K562 (cell line): ENCODE data around the gene CNTROB. TPM values are rescaled to one million over a fixed set of nuclear protein-coding genes. Genes with fewer than 3 reads are reported as not detected.

Experiments used
- CBX2 ChIP-seq: fragments of 200-600 bp; sonication (generic); IDR thresholded peaks from one replicate; pipeline ENCODE4 v1.6.1; 2012; ENCODE audit warnings: mild to moderate bottlenecking, low read length, inconsistent platforms; ENCODE audit not compliant: insufficient read depth, poor library complexity, severe bottlenecking
- CCNT2 ChIP-seq: IDR thresholded peaks from 2 replicates; pipeline ENCODE4 v1.6.1; 2011; ENCODE audit warnings: borderline replicate concordance, low read depth, mild to moderate bottlenecking, moderate library complexity, mixed read lengths, low read length; ENCODE audit not compliant: insufficient read length; ENCODE audit errors: extremely low read depth
- CXXC5 ChIP-seq: fragments of 250-450 bp; sonication (Bioruptor Pico); IDR thresholded peaks from 2 replicates; pipeline ENCODE4 v1.8.0; 2022; ENCODE audit warnings: inconsistent platforms, mild to moderate bottlenecking, moderate library complexity
- DIDO1 ChIP-seq: fragments of 450-650 bp; IDR thresholded peaks from 2 replicates; pipeline ENCODE4 v1.6.1; 2016; ENCODE audit warnings: low read depth, missing biosample characterization, missing genetic modification characterization
- EP400 ChIP-seq: fragments of 450-650 bp; IDR thresholded peaks from 2 replicates; pipeline ENCODE4 v1.6.1; 2017; ENCODE audit warnings: antibody characterized with exemption, mild to moderate bottlenecking, moderate library complexity
- HDAC1 ChIP-seq, 2 experiments: fragments of 450-650 bp; IDR thresholded peaks; 2 replicates each; pipeline ENCODE4 v1.6.1; 2016 to 2017; ENCODE audit warnings: inconsistent platforms in 1 of 2, mild to moderate bottlenecking in 1 of 2, moderate library complexity in 1 of 2
- HMGN3 ChIP-seq: IDR thresholded peaks from 2 replicates; pipeline ENCODE4 v1.6.1; 2011; ENCODE audit warnings: borderline replicate concordance, low read depth, mild to moderate bottlenecking, mixed read lengths, low read length; ENCODE audit not compliant: insufficient read length; ENCODE audit errors: extremely low read depth
- HMGXB4 ChIP-seq: sonication (generic); formaldehyde crosslinking; IDR thresholded peaks from 2 replicates; pipeline ENCODE4 v1.8.1; 2023; ENCODE audit warnings: mild to moderate bottlenecking, missing genetic modification reagents
- HNRNPH1 ChIP-seq: fragments of 200-400 bp; formaldehyde crosslinking; optimal IDR thresholded peaks from 2 replicates; pipeline ENCODE3; 2017; ENCODE audit warnings: low read depth, mild to moderate bottlenecking, low read length, moderate library complexity
- MAX ChIP-seq: sonication (generic); formaldehyde crosslinking; IDR thresholded peaks from 2 replicates; pipeline ENCODE4 v1.9.0; 2022; ENCODE audit warnings: mild to moderate bottlenecking, missing genetic modification reagents
- MEF2A ChIP-seq: IDR thresholded peaks from 2 replicates; pipeline ENCODE4 v1.6.1; 2011; ENCODE audit warnings: low read depth, mild to moderate bottlenecking, low read length, moderate library complexity; ENCODE audit not compliant: control insufficient read depth
- MEIS2 ChIP-seq: fragments of 450-650 bp; IDR thresholded peaks from 2 replicates; pipeline ENCODE4 v1.6.1; 2014; ENCODE audit warnings: mild to moderate bottlenecking; ENCODE audit not compliant: partially characterized antibody
- MTF1 ChIP-seq: fragments of 250-450 bp; sonication (Bioruptor Pico); IDR thresholded peaks from 2 replicates; pipeline ENCODE4 v1.9.0; 2021; ENCODE audit warnings: moderate library complexity, mild to moderate bottlenecking, inconsistent platforms, borderline replicate concordance
- NFE2L1 ChIP-seq: fragments of 450-650 bp; IDR thresholded peaks from 2 replicates; pipeline ENCODE4 v1.6.1; 2016; ENCODE audit warnings: missing genetic modification characterization, low read depth, mild to moderate bottlenecking, missing compliant biosample characterization, moderate library complexity, borderline replicate concordance
- NFIC ChIP-seq: fragments of 450-650 bp; IDR thresholded peaks from 2 replicates; pipeline ENCODE4 v1.6.1; 2017; ENCODE audit warnings: mild to moderate bottlenecking, inconsistent platforms
- NFYB ChIP-seq: IDR thresholded peaks from 2 replicates; pipeline ENCODE4 v1.6.1; 2011; ENCODE audit warnings: mild to moderate bottlenecking, moderate library complexity; ENCODE audit not compliant: insufficient read length; ENCODE audit errors: extremely low read depth
- RAD21 ChIP-seq, 2 experiments: fragments of 250-450 bp in 1 of 2; fragments of 450-650 bp in 1 of 2; sonication (Bioruptor Pico) in 1 of 2; formaldehyde crosslinking in 1 of 2; IDR thresholded peaks in 1 of 2; conservative IDR thresholded peaks in 1 of 2; 2 replicates each; pipeline versions ENCODE4 v1.4.0 to v1.8.0; 2020 to 2022; ENCODE audit warnings: mild to moderate bottlenecking in 2 of 2, moderate library complexity in 1 of 2
- SAP30 ChIP-seq: fragments of 200-600 bp; sonication (generic); IDR thresholded peaks from 2 replicates; pipeline ENCODE4 v1.6.1; 2012; ENCODE audit warnings: borderline replicate concordance, low read depth, mild to moderate bottlenecking, moderate library complexity, low read length, control low read depth, inconsistent platforms; ENCODE audit not compliant: insufficient read depth, poor library complexity, severe bottlenecking
- STAT5A ChIP-seq: IDR thresholded peaks from 2 replicates; pipeline ENCODE4 v1.6.1; 2012; ENCODE audit warnings: low read length, inconsistent platforms, borderline replicate concordance
- SUPT5H ChIP-seq: fragments of 450-650 bp; IDR thresholded peaks from 2 replicates; pipeline ENCODE4 v1.6.1; 2016
- TFAP4 ChIP-seq: sonication (generic); formaldehyde crosslinking; IDR thresholded peaks from 2 replicates; pipeline ENCODE4 v1.8.0; 2022; ENCODE audit warnings: missing genetic modification reagents, mild to moderate bottlenecking, moderate library complexity, borderline replicate concordance
- USF2 ChIP-seq: sonication (generic); formaldehyde crosslinking; IDR thresholded peaks from 2 replicates; pipeline ENCODE4 v1.5.0; 2020; ENCODE audit warnings: missing genetic modification reagents
- ZNF133 ChIP-seq: fragments of 250-450 bp; sonication (Bioruptor Pico); IDR thresholded peaks from 2 replicates; pipeline ENCODE4 v1.4.0; 2020; ENCODE audit warnings: mild to moderate bottlenecking
- ZNF324 ChIP-seq: fragments of 250-450 bp; sonication (Bioruptor Pico); IDR thresholded peaks from 2 replicates; pipeline ENCODE4 v1.4.0; 2020; ENCODE audit warnings: mild to moderate bottlenecking
- ZNF717 ChIP-seq: fragments of 250-450 bp; sonication (Bioruptor Pico); IDR thresholded peaks from 2 replicates; pipeline ENCODE4 v1.5.0; 2021
- ZNF766 ChIP-seq: fragments of 200-800 bp; sonication (Bioruptor generic); conservative IDR thresholded peaks from 2 replicates; pipeline ENCODE4 v1.6.1; 2016; ENCODE audit warnings: missing genetic modification characterization, missing compliant biosample characterization
- polyA plus RNA-seq, 8 experiments: library from polyadenylated mRNA; depleted of rRNA in 4 of 8; stranded (reverse) in 5 of 8; unstranded in 3 of 8; fragments of >200 nt; fragmentation: Nextera tagmentation in 2 of 8; fragmentation: Illumina TruSeq in 1 of 8; extraction: Ambion mirVana in 2 of 8; extraction: Trizol in 1 of 8; gene quantifications; 2 replicates each; pipeline versions ENCODE4 v1.2.1 to v1.2.3, GENCODE V29; 2011 to 2014; ENCODE audit warnings: inconsistent platforms in 1 of 8, missing spikeins in 1 of 8
- total RNA-seq, 7 experiments: library from RNA; depleted of rRNA in 6 of 7; stranded (reverse); fragments of >200 nt in 6 of 7; fragmentation: Illumina TruSeq in 2 of 7; extraction: Trizol in 2 of 7; gene quantifications; 2 replicates each; pipeline versions ENCODE4 v1.2.1 to v1.2.3, GENCODE V29; 2011 to 2021; ENCODE audit warnings: low replicate concordance in 1 of 7

CNTROB gene
- total and polyA plus RNA-seq, 9 of the 15 experiments (the other 6 are each of a cell fraction or from before 2014, with no cell fraction given): 1.9 to 33.3 (median 23.0) TPM

- TF ChIP-seq HDAC1 (IDR thresholded peaks at IDR 0.05): peak in 1 of 2 experiments; percentile 55; a peak in 1 of 4 replicates
- peak; percentile 97 for TF ChIP-seq TFAP4
- TF ChIP-seq HNRNPH1: no peak
- no peak for TF ChIP-seq USF2
- peak; percentile 46; the same call in 1 of the 2 replicates for TF ChIP-seq MAX (CRISPR knock-in tag)
- TF ChIP-seq NFE2L1 (tag): no peak
- TF ChIP-seq CXXC5 (CRISPR knock-in tag): no peak
- TF ChIP-seq HMGN3: no peak
- TF ChIP-seq ZNF717: no peak
- TF ChIP-seq SUPT5H: no peak
- TF ChIP-seq DIDO1 (tag): no peak
- TF ChIP-seq NFYB: no peak
- no peak for TF ChIP-seq ZNF133 (CRISPR knock-in tag)
- no peak for TF ChIP-seq HMGXB4
- TF ChIP-seq RAD21 (CRISPR knock-in tag; conservative IDR thresholded peaks at IDR 0.05 in 1 of 2, IDR thresholded peaks at IDR 0.05 in 1 of 2): peak in 1 of 2 experiments; percentile 17; a peak in 1 of 4 replicates
- peak; percentile 33 for TF ChIP-seq MEIS2
- TF ChIP-seq STAT5A: no peak
- TF ChIP-seq CCNT2: no peak
- TF ChIP-seq NFIC: peak; percentile 42
- no peak for TF ChIP-seq EP400
- TF ChIP-seq MEF2A: no peak
- TF ChIP-seq SAP30: no peak
- TF ChIP-seq CBX2: no peak
- no peak for TF ChIP-seq ZNF766 (CRISPR knock-in tag)
- TF ChIP-seq ZNF324 (CRISPR knock-in tag): no peak
- TF ChIP-seq MTF1 (CRISPR knock-in tag): no peak
Measured at GRCh38 chr17:7932949-7933348, 943 bp downstream of the CNTROB start (continued).
